CD14-positive monocyte (primary cell): Measurements from ENCODE around the gene SMARCD1. TPM values are rescaled to one million over a fixed set of nuclear protein-coding genes. Genes with fewer than 3 reads are reported as not detected.

ENCODE experiments used
- DNase-seq, 3 donors: peaks; one replicate each; pipeline ENCODE4 v3.0.0-alpha.2; 2011 to 2022
- H2AFZ ChIP-seq: 2 replicates; pipeline ENCODE4 v1.6.0; 2012; ENCODE audit warnings: mild to moderate bottlenecking, low read depth, low read length, inconsistent platforms; ENCODE audit not compliant: insufficient read depth, poor library complexity, severe bottlenecking
- H3K27ac ChIP-seq, 2 donors: 1 replicate in 1 of 2; 2 replicates in 1 of 2; pipeline ENCODE4 v1.5.1; 2012 to 2013; ENCODE audit warnings: low read length in 2 of 2, control low read depth in 1 of 2, inconsistent platforms in 1 of 2, low read depth in 1 of 2, mild to moderate bottlenecking in 1 of 2
- H3K27me3 ChIP-seq, 2 donors: one replicate each; pipeline versions ENCODE4 v1.6.0 to v1.6.1; 2011 to 2013; ENCODE audit warnings: low read length in 2 of 2; ENCODE audit not compliant: control insufficient read depth in 2 of 2, insufficient read depth in 2 of 2
- H3K36me3 ChIP-seq, 2 donors: replicated peaks in 1 of 2; 1 replicate in 1 of 2; 2 replicates in 1 of 2; pipeline versions ENCODE4 v1.5.1 to v1.6.1; 2012 to 2013; ENCODE audit warnings: low read length in 2 of 2, control low read depth in 1 of 2, inconsistent platforms in 1 of 2, mild to moderate bottlenecking in 1 of 2; ENCODE audit not compliant: insufficient read depth in 2 of 2, control insufficient read depth in 1 of 2
- H3K4me1 ChIP-seq, 2 donors: 1 replicate in 1 of 2; 2 replicates in 1 of 2; pipeline versions ENCODE4 v1.5.1 to v1.6.1; 2012 to 2013; ENCODE audit warnings: low read length in 2 of 2, control low read depth in 1 of 2, inconsistent platforms in 1 of 2, mild to moderate bottlenecking in 1 of 2, moderate library complexity in 1 of 2; ENCODE audit not compliant: insufficient read depth in 2 of 2, control insufficient read depth in 1 of 2
- H3K4me2 ChIP-seq: replicated peaks from 2 replicates; pipeline ENCODE3; 2012; ENCODE audit warnings: low read length, moderate library complexity, mild to moderate bottlenecking; ENCODE audit not compliant: poor library complexity, severe bottlenecking; ENCODE audit errors: extremely low read depth
- H3K4me3 ChIP-seq, 3 experiments: fragments of 200-600 bp in 1 of 3; sonication (generic) in 1 of 3; replicated peaks in 1 of 3; 1 replicate in 2 of 3; 2 replicates in 1 of 3; pipeline ENCODE4 v1.5.1; 2011 to 2013; ENCODE audit warnings: low read length in 3 of 3, mild to moderate bottlenecking in 3 of 3, control low read depth in 2 of 3, low read depth in 2 of 3, inconsistent platforms in 1 of 3, moderate library complexity in 1 of 3
- H3K79me2 ChIP-seq: 2 replicates; pipeline ENCODE4 v1.6.0; 2012; ENCODE audit warnings: mild to moderate bottlenecking, control low read depth, inconsistent platforms, low read length, moderate library complexity; ENCODE audit not compliant: insufficient read depth
- H3K9ac ChIP-seq: 2 replicates; pipeline ENCODE4 v1.6.0; 2017; ENCODE audit warnings: low read length, mild to moderate bottlenecking; ENCODE audit not compliant: insufficient read depth, poor library complexity, severe bottlenecking
- H3K9me3 ChIP-seq, 2 donors: replicated peaks in 1 of 2; 1 replicate in 1 of 2; 2 replicates in 1 of 2; pipeline versions ENCODE4 v1.5.1 to v1.6.1; 2012 to 2013; ENCODE audit warnings: low read length in 2 of 2, control low read depth in 1 of 2; ENCODE audit not compliant: control insufficient read depth in 1 of 2, insufficient read depth in 1 of 2
- H4K20me1 ChIP-seq: 2 replicates; pipeline ENCODE4 v1.6.0; 2012; ENCODE audit warnings: mild to moderate bottlenecking, low read length, control low read depth, moderate library complexity; ENCODE audit not compliant: insufficient read depth
- H3K27ac Mint-ChIP-seq, 7 donors: one replicate each; pipeline ENCODE4 v1.8.0; 2020; ENCODE audit warnings: mild to moderate bottlenecking in 7 of 7, mixed read lengths in 7 of 7, moderate library complexity in 6 of 7, inconsistent platforms in 2 of 7
- H3K27me3 Mint-ChIP-seq, 3 donors: one replicate each; pipeline ENCODE4 v1.8.0; 2021 to 2022; ENCODE audit warnings: low read depth in 3 of 3, mild to moderate bottlenecking in 3 of 3, mixed read lengths in 3 of 3, moderate library complexity in 3 of 3, inconsistent platforms in 1 of 3
- H3K36me3 Mint-ChIP-seq, 2 donors: one replicate each; pipeline ENCODE4 v1.8.0; 2020; ENCODE audit warnings: mixed read lengths in 2 of 2, inconsistent platforms in 1 of 2, mild to moderate bottlenecking in 1 of 2
- H3K4me1 Mint-ChIP-seq: one replicate; pipeline ENCODE4 v1.8.0; 2020; ENCODE audit warnings: mild to moderate bottlenecking, mixed read lengths
- H3K4me3 Mint-ChIP-seq, 2 donors: one replicate each; pipeline ENCODE4 v1.8.0; 2020; ENCODE audit warnings: mild to moderate bottlenecking in 2 of 2, mixed read lengths in 2 of 2, moderate library complexity in 1 of 2
- H3K9me3 Mint-ChIP-seq, 7 donors: one replicate each; pipeline ENCODE4 v1.8.0; 2020 to 2022; ENCODE audit warnings: mixed read lengths in 7 of 7, mild to moderate bottlenecking in 6 of 7, moderate library complexity in 6 of 7, inconsistent platforms in 2 of 7
- CTCF ChIP-seq: fragments of 200-600 bp; IDR thresholded peaks from one replicate; pipeline ENCODE4 v1.8.0; 2022; ENCODE audit warnings: antibody characterized with exemption, mild to moderate bottlenecking
- WGBS: methylation state at CpG from one replicate; pipeline ENCODE4 v1.1.5; 2013; ENCODE audit warnings: missing lambda C conversion rate; ENCODE audit not compliant: insufficient coverage; 5-methylcytosine and 5-hydroxymethylcytosine counted together
- intact Hi-C, 2 donors: fragments of 100-400 bp; cut with micrococcal nuclease; formaldehyde crosslinking; loops; one replicate each; pipeline versions ENCODE4 v1.15.0 to v1.15.1; 2023
- polyA plus RNA-seq, 3 donors: library from polyadenylated mRNA; depleted of rRNA in 1 of 3; unstranded in 2 of 3; stranded (reverse) in 1 of 3; fragments of 300-500 nt in 2 of 3; fragments of >200 nt in 1 of 3; fragmentation: Illumina TruSeq in 2 of 3; gene quantifications; 1 replicate in 2 of 3; 2 replicates in 1 of 3; pipeline ENCODE4 v1.2.3, GENCODE V29; 2012 to 2021

SMARCD1 gene
- polyA plus RNA-seq, 3 donors, result 3.7 to 41.9 (median 7.8) TPM

DNA sequence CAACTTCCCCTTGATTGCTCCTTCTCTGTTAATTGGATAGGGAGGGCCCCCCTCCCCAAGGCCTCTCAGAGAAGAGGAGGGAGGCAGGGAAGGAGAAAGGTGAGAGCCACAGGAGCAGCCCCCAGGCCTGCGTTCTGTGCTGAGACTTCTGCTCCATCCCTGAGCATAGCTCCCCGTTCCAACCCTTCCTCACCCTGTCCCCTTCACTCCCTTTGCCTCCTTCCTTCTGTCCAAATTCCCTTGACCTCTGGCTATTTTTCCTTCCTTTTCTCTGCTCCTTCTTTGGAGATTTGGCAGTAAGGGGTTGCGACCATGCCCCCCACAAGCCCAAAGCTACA is 28.5 kb upstream of the SMARCD1 start:
- no peak overlapping the region for H2AFZ ChIP-seq
- peaks cover 5 to 6% of the 10 kb centered on the region in 2 donors for H3K36me3 Mint-ChIP-seq
- WGBS, result no CpG with 5 or more reads among the region's 3 CpGs
- H3K4me3 Mint-ChIP-seq, result peak overlapping the region; percentile 86 to 96
- no peak overlapping the region for H3K27ac Mint-ChIP-seq
- intact Hi-C loops, result loop anchor here (2.0 to 5.0 kb wide), 2 partner anchors 89 to 90 kb away; no protein-coding TSS in a partner anchor
- H4K20me1 ChIP-seq, result no peaks in the 10 kb centered on the region
- H3K27me3 ChIP-seq, result peaks cover 20 to 38% of the 10 kb centered on the region in 2 donors
- H3K4me1 Mint-ChIP-seq, result peaks cover 50% of the 10 kb centered on the region
- no peaks in the 10 kb centered on the region for H3K36me3 ChIP-seq
- no peak for TF ChIP-seq CTCF
- no peaks in the 10 kb centered on the region for H3K79me2 ChIP-seq
- H3K9me3 ChIP-seq, result peaks cover 0 to 8% of the 10 kb centered on the region in 2 donors
- H3K27ac ChIP-seq, result no peak overlapping the region
- H3K27me3 Mint-ChIP-seq, result peaks cover 43 to 58% (median 45%) of the 10 kb centered on the region in 3 donors
- DNase-seq, result no peak
- peak overlapping the region in 1 of 3 experiments; percentile 75 for H3K4me3 ChIP-seq
- H3K9ac ChIP-seq, result no peak overlapping the region
- peaks cover 34 to 35% of the 10 kb centered on the region in 2 donors for H3K4me1 ChIP-seq
- H3K4me2 ChIP-seq, result peak overlapping the region; percentile 89
- H3K9me3 Mint-ChIP-seq, result peaks cover 0 to 17% (median 5%) of the 10 kb centered on the region in 7 donors

- no peaks in the 10 kb centered on the region for H3K79me2 ChIP-seq
- no peaks in the 10 kb centered on the region for H4K20me1 ChIP-seq
- peaks cover 48 to 64% (median 51%) of the 10 kb centered on the region in 3 donors for H3K27me3 Mint-ChIP-seq
- H3K9me3 ChIP-seq, result peaks cover 0 to 8% of the 10 kb centered on the region in 2 donors
- H3K9ac ChIP-seq, result peak within 1 kb of the TSS; percentile 18
- peaks cover 0 to 17% (median 5%) of the 10 kb centered on the region in 7 donors for H3K9me3 Mint-ChIP-seq
- DNase-seq, result peak in 2 of 3 donors; percentile 17 to 28
- peaks cover 5 to 6% of the 10 kb centered on the region in 2 donors for H3K36me3 Mint-ChIP-seq
- H3K27me3 ChIP-seq, result peaks cover 20 to 44% of the 10 kb centered on the region in 2 donors
- peak within 1 kb of the TSS in 3 of 7 donors; percentile 13 to 58 (median 45) for H3K27ac Mint-ChIP-seq
- H3K4me1 ChIP-seq, result peaks cover 27 to 29% of the 10 kb centered on the region in 2 donors
- under 1% methylated on average over 75 of the region's 88 CpGs for WGBS
- H3K4me3 ChIP-seq, result peak within 1 kb of the TSS; percentile 11 to 75 (median 21)
- H3K36me3 ChIP-seq, result no peaks in the 10 kb centered on the region
- H3K4me2 ChIP-seq, result peak within 1 kb of the TSS; percentile 89
- H3K27ac ChIP-seq, result no peak within 1 kb of the TSS
- peaks cover 44% of the 10 kb centered on the region for H3K4me1 Mint-ChIP-seq
- TF ChIP-seq CTCF, result no peak
- H2AFZ ChIP-seq, result peak within 1 kb of the TSS; percentile 83
- peak within 1 kb of the TSS; percentile 86 to 96 for H3K4me3 Mint-ChIP-seq
- intact Hi-C loops, result loop anchor here (2.0 to 5.0 kb wide), 2 partner anchors 90 kb away; no protein-coding TSS in a partner anchor
These were observed 27.9 kb upstream of the SMARCD1 start, which contains the start of gene ASIC1 for GRCh38 chr12:50057000-50057841. TSS of gene ASIC1 (plus strand) at chr12:50057596. CDS start at chr12:50058767, 1,171 bp downstream.
